ENCODE results near the gene ABCA2.

ABCA2 gene

DNA sequence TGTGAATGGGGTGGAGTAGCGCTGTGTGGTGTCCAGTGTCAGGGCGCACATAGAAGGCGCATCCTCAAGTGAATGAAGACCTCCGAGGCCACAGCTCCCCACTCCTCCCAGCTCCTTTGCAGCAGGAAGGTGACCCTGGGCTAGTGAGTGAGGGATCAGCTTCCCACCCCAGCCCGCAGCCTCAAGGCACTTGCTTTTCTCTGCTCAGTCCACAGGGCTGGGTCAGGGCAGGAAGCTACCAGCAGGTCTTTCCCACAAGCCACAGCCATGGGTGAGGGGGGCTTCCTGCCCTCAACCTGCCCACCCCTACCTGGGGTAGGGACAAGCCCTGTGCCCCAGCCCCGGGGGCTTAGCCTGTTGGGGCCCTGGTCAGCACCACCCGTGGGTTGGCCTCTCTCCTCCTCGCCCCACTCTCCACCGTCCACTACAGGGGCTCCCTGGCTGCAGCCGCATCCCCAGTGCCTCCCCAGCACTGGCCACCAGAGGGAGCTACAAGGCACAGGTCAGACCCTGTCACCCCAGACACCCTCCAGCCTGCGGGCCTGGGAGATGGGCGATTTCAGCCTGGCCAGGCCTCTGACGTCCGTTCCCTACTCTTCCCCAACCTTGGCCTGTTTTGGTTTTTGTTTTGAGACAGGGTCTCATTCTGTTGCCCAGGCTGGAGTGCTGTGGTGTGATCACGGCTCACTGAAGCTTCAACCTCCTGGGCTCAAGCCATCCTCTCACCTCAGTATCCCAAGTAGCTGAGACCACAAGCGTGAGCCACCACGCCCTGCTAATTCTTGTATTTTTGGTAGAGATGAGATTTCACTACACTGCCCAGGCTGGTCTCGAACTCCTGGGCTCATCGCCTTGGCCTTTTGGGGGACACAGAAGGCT is 1.3 kb upstream of the ABCA2 start:
- DNase-seq (ENCODE audit: low spot score), result peak; percentile 66

DNA sequence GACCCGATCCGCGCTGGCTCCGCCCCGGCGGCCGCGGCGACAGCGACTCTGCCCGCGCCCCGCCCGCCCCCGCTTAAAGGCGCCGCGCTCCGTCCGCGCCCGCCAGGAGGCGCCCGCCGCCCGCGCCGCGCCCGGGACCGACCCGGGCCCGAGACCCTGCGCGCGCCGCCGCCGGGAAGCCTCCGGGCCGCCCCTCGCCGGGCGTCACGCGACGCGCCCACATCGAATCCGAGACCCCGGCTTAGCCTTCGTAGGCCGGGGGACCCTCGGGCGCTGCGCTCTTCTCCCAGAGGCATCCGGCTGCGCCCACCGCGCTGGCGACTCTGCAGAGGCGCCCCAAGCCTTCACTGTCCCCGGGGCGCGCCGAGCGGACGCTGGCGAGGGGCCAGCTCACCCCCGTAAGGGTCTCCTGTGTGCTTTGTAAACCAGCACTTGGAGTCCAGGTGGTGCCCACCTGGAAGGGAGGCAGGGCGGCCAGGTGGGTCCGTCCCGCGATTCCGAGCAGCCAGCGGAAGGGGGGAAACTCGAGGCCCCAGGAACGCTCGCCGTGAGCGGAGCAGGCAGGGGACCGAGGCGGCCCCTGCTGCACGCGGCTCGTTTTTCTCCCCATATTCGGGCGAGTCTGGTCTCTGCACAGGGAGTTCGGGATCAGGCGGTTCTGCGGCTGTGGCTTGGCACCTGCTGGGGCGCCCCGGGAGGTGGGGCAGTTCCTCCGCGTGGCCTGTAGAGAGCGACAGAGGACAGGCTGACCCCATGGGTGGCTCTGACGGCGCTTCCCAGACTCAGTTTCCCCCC is 423 bp upstream of the ABCA2 start:
- peak; percentile 71 for DNase-seq (ENCODE audit: low spot score)

DNA sequence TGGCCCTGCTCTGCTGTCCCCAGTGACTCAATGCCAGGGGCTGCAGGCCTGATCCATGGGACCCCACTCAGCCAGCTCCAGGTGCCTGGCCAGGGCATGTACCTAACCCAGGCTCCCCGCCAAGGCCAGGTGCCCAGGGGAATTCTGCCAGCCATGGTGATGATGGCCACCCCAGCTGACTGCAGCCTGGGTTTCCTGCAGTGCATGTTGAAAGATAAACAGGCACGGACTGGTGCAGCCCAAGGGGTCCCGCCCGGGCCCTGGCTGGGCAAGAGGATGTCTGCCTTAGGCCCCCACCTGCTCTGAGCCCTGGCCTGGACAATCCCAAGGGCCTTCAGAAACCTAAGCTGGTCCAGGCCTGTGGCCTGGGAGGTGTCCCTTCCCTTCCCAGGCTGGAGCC is 1.2 kb downstream of the ABCA2 start:
- DNase-seq (ENCODE audit: low spot score), result no peak

GRCh38 chr9:137026384-137026783 is 1.7 kb downstream of the ABCA2 start:
- DNase-seq (ENCODE audit: low spot score), result no peak

- DNase-seq (ENCODE audit: low spot score), result peak; percentile 45
Measured at GRCh38 chr9:137025517-137025966, 2.5 kb downstream of the ABCA2 start.

- no peak for DNase-seq (ENCODE audit: low spot score)
Measured at GRCh38 chr9:137023583-137023991, 4.5 kb downstream of the ABCA2 start.

GRCh38 chr9:137023157-137023556 is 4.9 kb downstream of the ABCA2 start:
- no peak for DNase-seq (ENCODE audit: low spot score)

GRCh38 chr9:137022662-137023008 is 5.4 kb downstream of the ABCA2 start:
- no peak for DNase-seq (ENCODE audit: low spot score)

- DNase-seq (ENCODE audit: low spot score), result peak; percentile 63
Measured at GRCh38 chr9:137021979-137022661, 5.9 kb downstream of the ABCA2 start.

GRCh38 chr9:137021568-137021978 is 6.5 kb downstream of the ABCA2 start:
- no peak for DNase-seq (ENCODE audit: low spot score)

DNA sequence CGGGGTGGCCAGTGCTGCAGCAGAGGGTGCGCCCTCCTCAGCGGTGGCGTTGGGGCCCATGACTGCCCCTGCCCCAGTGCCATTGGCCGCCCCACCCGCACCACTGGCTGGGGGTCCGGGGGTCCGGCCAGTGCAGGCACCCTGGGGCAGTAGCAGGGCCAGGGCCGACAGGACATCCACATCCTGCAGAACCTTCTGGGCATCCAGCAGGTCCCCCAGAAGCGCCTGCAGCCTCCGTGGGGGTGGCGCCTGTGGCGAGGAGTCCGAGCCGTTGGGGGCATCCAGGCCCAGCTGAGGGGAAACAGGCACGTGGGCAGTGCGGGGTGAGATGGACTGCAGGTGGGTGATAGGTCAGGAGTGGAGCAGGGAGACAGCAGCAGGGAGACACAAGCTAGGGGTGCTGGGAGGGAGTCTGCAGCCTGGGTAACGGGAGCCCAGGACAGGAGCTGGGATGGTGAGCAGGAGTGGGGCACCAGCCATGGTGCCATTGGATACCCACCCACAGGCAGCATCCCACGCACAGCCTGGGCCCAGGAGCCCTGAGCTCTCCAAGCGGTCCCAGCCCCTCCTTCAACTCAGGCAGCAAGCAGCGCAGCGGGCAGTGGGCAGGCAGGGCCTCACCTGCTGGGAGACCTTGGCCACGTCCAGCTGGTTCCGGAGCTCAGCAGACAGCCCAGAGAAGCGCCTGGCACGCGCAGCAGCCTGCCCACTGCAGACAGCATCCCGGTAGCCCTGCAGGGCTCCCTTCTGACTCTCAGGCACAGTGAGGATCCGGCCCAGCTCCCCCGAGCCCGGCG is 7.1 kb downstream of the ABCA2 start:
- DNase-seq (ENCODE audit: low spot score), result no peak

GRCh38 chr9:137019891-137020683 is 8.0 kb downstream of the ABCA2 start:
- no peak for DNase-seq (ENCODE audit: low spot score)

DNA sequence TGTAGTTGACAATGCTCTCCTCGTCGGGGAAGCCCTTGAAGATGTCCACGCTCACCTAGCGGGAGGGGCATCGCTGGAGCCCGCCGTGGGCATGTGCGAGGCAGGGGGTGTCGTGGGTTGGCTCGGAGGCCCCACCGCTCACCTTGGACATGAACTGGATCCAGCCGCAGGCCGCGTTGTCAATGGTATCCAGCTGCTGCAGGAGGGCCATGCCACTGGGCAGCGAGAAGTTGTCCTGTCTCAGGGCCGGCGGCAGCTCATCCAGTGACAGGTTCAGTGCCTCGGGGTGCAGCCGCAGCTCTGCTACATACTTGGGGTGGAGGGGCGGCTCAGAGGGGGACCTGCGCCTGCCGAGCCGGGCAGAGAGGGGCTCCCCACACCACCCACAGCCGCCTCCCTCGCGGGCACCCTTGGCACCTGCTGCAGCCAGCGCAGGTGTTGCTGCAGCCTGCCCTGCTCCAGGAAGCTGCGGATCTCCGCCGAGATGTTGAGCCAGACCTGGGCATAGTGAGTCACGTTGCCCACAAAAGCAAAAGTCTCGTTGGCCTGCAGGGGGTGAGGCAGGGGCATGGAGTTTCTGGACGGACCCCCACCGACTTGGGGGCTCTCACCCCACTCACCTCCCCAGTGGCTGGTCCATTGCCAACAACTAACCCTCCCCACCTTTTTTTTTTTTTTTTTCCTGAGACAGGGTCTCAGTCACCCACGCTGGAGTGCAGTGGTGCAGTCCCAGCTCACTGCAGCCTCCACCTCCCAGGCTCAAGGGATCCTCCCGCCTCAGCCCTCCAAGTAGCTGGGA is 9.1 kb downstream of the ABCA2 start:
- DNase-seq (ENCODE audit: low spot score), result no peak

DNA sequence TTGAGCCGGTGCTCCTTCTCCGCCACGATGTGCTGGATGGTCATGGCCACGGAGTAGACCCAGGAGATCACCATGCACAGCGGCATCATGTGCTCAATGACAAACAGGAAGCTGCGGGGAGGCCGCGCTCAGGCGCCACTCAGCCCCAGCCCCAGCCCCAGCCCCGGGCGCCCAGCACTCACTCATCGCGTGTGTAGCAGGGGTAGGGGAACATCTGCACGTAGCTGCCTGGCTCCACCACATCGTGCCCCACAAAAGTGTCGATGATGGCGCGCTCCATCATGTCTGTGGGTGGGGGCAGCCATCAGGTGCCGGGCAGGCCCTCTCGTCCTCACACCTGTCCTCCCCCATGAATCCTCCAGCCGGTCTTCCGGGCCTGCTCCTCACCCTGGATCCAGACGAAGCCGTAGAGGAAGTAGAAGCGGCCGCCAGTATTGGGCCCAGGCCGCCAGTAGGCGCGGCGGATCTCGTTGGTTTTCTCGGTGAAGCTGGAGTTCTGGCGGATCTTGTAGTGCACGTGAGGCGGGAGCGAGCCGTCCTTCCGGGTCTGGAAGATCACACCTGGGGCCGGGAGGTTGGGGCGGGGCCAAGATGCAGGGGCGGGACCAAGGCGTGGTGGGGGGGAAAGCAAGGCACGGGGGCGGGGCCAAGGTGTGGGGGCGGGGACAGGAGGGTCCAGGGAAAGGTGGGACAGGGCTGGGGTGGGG is 10.1 kb downstream of the ABCA2 start:
- no peak for DNase-seq (ENCODE audit: low spot score)

DNA sequence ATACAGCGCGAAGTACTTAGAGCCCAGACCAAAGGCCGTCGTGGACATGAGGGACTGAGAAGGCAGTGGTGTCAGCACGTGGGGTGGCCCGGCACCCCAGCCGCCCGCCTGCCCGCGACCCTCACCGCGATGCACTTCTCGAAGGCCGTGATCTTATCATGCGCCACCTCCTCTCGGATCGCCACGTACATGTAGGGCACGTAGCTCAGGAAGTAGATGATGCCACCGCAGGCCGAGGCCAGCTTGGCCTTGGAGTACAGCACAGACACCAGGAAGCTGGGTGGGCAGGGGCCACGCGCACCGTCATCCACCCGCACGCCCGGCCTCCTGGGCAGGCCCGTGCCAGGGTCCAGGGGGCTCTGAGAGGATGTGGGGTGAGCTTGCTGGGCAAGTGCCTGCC is 11.0 kb downstream of the ABCA2 start:
- no peak for DNase-seq (ENCODE audit: low spot score)

DNA sequence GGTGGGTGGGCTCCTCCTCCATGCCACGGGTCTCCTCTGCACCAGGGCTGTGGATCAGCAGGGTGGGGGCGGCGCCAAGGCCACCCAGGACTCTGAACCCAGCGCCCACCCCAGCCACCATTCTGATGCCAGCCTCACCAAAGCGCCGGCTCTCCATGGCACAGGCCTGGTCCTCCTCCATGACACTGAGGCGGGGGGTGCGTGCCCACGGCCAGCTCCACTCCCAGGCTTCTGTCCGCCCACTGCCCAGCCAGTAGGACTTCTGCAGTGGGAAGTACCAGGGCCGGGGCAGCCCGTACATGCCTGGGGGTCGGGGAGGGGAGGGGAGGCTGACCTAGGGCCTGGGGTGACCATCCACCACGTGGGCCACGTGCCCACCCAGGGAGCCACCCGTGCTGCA is 11.6 kb downstream of the ABCA2 start:
- no peak for DNase-seq (ENCODE audit: low spot score)

DNA sequence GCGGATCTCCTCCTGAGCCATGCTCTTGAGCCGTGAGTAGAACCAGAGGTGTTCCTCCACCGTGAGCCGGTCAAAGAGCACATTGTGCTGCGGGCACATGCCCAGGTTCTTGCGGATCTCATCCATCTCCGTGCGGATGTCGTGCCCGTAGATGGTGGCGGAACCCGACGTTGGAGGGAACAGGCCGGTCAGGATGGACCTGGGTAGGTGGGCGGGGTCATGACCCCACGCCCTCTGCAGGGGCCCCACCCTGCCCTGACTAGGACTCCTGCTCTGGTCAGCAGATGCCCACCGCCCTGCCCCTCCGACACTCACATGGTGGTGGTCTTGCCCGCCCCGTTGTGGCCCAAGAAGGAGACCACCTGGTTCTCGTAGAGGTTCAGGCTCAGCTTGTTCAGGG is 12.1 kb downstream of the ABCA2 start:
- DNase-seq (ENCODE audit: low spot score), result no peak

DNA sequence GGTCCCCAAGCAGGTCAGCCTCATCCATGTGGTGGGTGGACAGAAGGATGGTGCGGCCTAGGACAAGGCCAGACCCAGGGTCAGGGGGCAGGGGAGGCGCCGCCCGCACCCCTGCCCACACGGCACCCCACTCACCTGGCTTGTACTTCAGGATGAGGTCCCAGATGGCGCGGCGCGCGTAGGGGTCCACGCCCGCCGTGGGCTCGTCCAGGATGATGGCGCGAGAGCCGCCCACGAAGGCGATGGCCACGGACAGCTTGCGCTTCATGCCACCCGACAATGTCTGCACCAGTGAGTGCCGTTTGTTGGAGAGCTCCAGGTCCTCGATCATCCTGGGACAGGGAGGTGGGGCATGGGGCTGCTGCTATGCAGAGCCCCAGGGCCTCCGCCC is 12.5 kb downstream of the ABCA2 start:
- no peak for DNase-seq (ENCODE audit: low spot score)

DNA sequence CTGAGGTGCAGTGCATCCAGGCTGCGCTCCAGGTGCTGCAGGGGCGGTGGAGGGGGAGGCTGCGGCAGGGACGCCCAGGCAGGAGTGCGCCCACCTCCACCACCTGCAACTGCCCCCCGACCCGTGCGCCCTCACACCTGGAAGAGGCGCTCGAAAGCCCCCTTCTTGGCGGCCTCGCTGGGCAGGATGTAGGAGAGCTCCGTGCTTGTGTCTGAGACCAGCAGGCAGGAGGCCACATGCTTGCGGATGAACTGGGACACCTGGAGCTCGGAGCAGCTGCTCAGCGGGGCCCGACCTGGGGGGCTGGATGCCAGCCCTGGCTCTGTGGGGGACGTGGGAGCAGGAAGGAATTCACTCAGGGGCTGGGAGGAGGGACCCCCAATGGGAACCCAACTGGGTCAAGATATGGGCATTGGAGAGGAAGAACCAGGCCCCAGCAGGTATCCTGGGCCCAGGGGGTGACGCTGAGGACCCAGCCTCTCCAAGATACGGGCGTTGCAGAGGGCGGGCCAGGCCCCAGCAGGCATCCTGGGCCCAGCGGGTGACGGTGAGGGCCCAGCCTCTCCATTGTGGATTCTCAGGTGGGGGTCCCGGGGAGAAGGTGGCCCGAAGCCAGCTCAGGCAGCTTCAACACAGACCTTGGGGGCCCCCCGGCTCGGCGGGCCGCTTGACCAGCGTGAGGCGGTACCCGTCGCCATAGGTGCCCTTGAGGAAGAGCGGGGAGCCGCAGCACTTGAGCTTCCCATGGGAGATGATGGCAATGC is 13.1 kb downstream of the ABCA2 start:
- no peak for DNase-seq (ENCODE audit: low spot score)
